ENCODE data around the gene PTPRD.
"Not testable (repeated sequence)": the region's sequence is repeated elsewhere in the genome, so short reads cannot be mapped to it uniquely, and the experiment has no call there.

PTPRD gene

GRCh38 chr9:9949978-9950377 lies 662.8 kb downstream of the PTPRD start:
- no peak for FAIRE-seq

- no peak for FAIRE-seq
These were observed 663.4 kb downstream of the PTPRD start for GRCh38 chr9:9949368-9949767.

GRCh38 chr9:9945966-9946365 lies 666.8 kb downstream of the PTPRD start:
- no peak for FAIRE-seq

- peak; percentile 84 for FAIRE-seq
These were observed 669.9 kb downstream of the PTPRD start for GRCh38 chr9:9942764-9943424.

- FAIRE-seq = no peak
These were observed 674.4 kb downstream of the PTPRD start for GRCh38 chr9:9938432-9938831.

GRCh38 chr9:9931464-9931863 lies 681.3 kb downstream of the PTPRD start:
- FAIRE-seq = not testable (repeated sequence)

- no peak for FAIRE-seq
These were observed 688.4 kb downstream of the PTPRD start for GRCh38 chr9:9924376-9924775.

GRCh38 chr9:9921805-9922204 lies 691.0 kb downstream of the PTPRD start:
- no peak for FAIRE-seq

GRCh38 chr9:9920425-9921060 lies 692.3 kb downstream of the PTPRD start:
- FAIRE-seq = no peak

GRCh38 chr9:9919174-9919775 lies 693.5 kb downstream of the PTPRD start:
- no peak for FAIRE-seq

- FAIRE-seq = no peak
These were observed 695.4 kb downstream of the PTPRD start for GRCh38 chr9:9917400-9917799.

- no peak for FAIRE-seq
These were observed 698.6 kb downstream of the PTPRD start for GRCh38 chr9:9914174-9914573.

- FAIRE-seq = no peak
These were observed 699.4 kb downstream of the PTPRD start for GRCh38 chr9:9913276-9913832.

GRCh38 chr9:9912459-9912858 lies 700.3 kb downstream of the PTPRD start:
- peak; percentile 47 for FAIRE-seq

GRCh38 chr9:9905736-9906135 lies 707.1 kb downstream of the PTPRD start:
- FAIRE-seq = no peak

- no peak for FAIRE-seq
These were observed 708.8 kb downstream of the PTPRD start for GRCh38 chr9:9904041-9904440.

GRCh38 chr9:9901624-9902023 lies 711.2 kb downstream of the PTPRD start:
- no peak for FAIRE-seq

GRCh38 chr9:9893837-9894236 lies 719.0 kb downstream of the PTPRD start:
- no peak for FAIRE-seq

GRCh38 chr9:9892217-9892616 lies 720.6 kb downstream of the PTPRD start:
- FAIRE-seq = no peak

GRCh38 chr9:9881692-9882091 lies 731.1 kb downstream of the PTPRD start:
- no peak for FAIRE-seq

GRCh38 chr9:9874270-9874669 lies 738.5 kb downstream of the PTPRD start:
- no peak for FAIRE-seq

- no peak for FAIRE-seq
These were observed 750.5 kb downstream of the PTPRD start for GRCh38 chr9:9862235-9862810.

GRCh38 chr9:9855177-9856078 lies 757.4 kb downstream of the PTPRD start:
- FAIRE-seq = no peak
